ELF-1 (cell line): ENCODE measurements around the gene SKAP1.
A peak's percentile ranks its signal among the peaks of the same experiment; 100 is the strongest.
"Not testable (repeated sequence)": the region's sequence is repeated elsewhere in the genome, so short reads cannot be mapped to it uniquely, and the experiment has no call there.

Experiments
- DNase-seq: peaks from one replicate; pipeline ENCODE4 v3.0.0-alpha.2; 2016; ENCODE audit warnings: low read depth, low spot score

Gene SKAP1

GRCh38 chr17:48285614-48286013, 144.4 kb downstream of the SKAP1 start:
- DNase-seq = no peak

GRCh38 chr17:48283907-48284306, 146.1 kb downstream of the SKAP1 start:
- DNase-seq = no peak

- DNase-seq = no peak
Measured at GRCh38 chr17:48283411-48283810, 146.6 kb downstream of the SKAP1 start.

GRCh38 chr17:48282303-48282702, 147.7 kb downstream of the SKAP1 start:
- no peak for DNase-seq

GRCh38 chr17:48278760-48279491, 151.1 kb downstream of the SKAP1 start:
- DNase-seq = no peak

- no peak for DNase-seq
Measured at GRCh38 chr17:48276776-48277175, 153.2 kb downstream of the SKAP1 start.

GRCh38 chr17:48270899-48271298, 159.1 kb downstream of the SKAP1 start:
- no peak for DNase-seq

- DNase-seq = no peak
Measured at GRCh38 chr17:48269209-48269608, 160.8 kb downstream of the SKAP1 start.

- DNase-seq = no peak
Measured at GRCh38 chr17:48263731-48264035, 166.3 kb downstream of the SKAP1 start.

- no peak for DNase-seq
Measured at GRCh38 chr17:48262982-48263730, 166.9 kb downstream of the SKAP1 start.

GRCh38 chr17:48261297-48261880, 168.6 kb downstream of the SKAP1 start:
- DNase-seq = peak; percentile 82

- DNase-seq = peak; percentile 15
Measured at GRCh38 chr17:48259694-48260291, 170.2 kb downstream of the SKAP1 start.

- no peak for DNase-seq
Measured at GRCh38 chr17:48258331-48258730, 171.7 kb downstream of the SKAP1 start.

GRCh38 chr17:48255759-48256158, 174.3 kb downstream of the SKAP1 start:
- DNase-seq = no peak

GRCh38 chr17:48254896-48255295, 175.1 kb downstream of the SKAP1 start:
- no peak for DNase-seq

- DNase-seq = no peak
Measured at GRCh38 chr17:48253975-48254374, 176.0 kb downstream of the SKAP1 start.

GRCh38 chr17:48251950-48252349, 178.1 kb downstream of the SKAP1 start:
- DNase-seq = no peak

GRCh38 chr17:48250949-48251348, 179.1 kb downstream of the SKAP1 start:
- DNase-seq = no peak

GRCh38 chr17:48250059-48250458, 180.0 kb downstream of the SKAP1 start:
- not testable (repeated sequence) for DNase-seq

- no peak for DNase-seq
Measured at GRCh38 chr17:48247603-48248002, 182.4 kb downstream of the SKAP1 start.

GRCh38 chr17:48247038-48247437, 183.0 kb downstream of the SKAP1 start:
- DNase-seq = no peak

GRCh38 chr17:48246612-48247011, 183.4 kb downstream of the SKAP1 start:
- no peak for DNase-seq
